K562 treated with DMSO at 1 percent for 48 hours (cell line): ENCODE data around the gene MUCL1. TPM values are rescaled to one million over a fixed set of nuclear protein-coding genes. Genes with fewer than 3 reads are reported as not detected.

Experiments used
- total RNA-seq: library from RNA; unstranded; fragments of 300-600 nt; gene quantifications from 2 replicates; pipeline ENCODE4 v1.2.3, GENCODE V29; 2022; ENCODE audit warnings: low replicate concordance; ENCODE audit errors: extremely low read depth

The MUCL1 gene, protein sequence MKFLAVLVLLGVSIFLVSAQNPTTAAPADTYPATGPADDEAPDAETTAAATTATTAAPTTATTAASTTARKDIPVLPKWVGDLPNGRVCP
- total RNA-seq = not detected in 2 replicates

GRCh38 chr12:54853933-54854538 is at the start of gene MUCL1:
Gene MUCL1, plus strand, starts transcription at chr12:54854516. Its CDS starts 67 bp downstream, at chr12:54854583.

Other genes with a start within 250 kb of the MUCL1 start
- not detected in 2 replicates for gene LACRT, start 219.6 kb upstream of the MUCL1 start, total RNA-seq
- not detected in 2 replicates for gene DCD, start 206.2 kb upstream of the MUCL1 start, total RNA-seq
- not detected in 2 replicates for gene TESPA1, start 130.2 kb downstream of the MUCL1 start, total RNA-seq
- not detected in 2 replicates for gene NEUROD4, start 165.5 kb downstream of the MUCL1 start, total RNA-seq